Neural crest cell (in vitro differentiated cells): ENCODE data around the gene GPR31. TPM values are rescaled to one million over a fixed set of nuclear protein-coding genes. Genes with fewer than 3 reads are reported as not detected.

ENCODE experiments used
- DNase-seq: peaks from one replicate; pipeline ENCODE4 v3.0.0; 2021; ENCODE audit warnings: low read depth, mixed read lengths, low spot score
- H3K27ac Mint-ChIP-seq: one replicate; pipeline ENCODE4 v1.8.0; 2021; ENCODE audit warnings: mild to moderate bottlenecking, mixed read lengths; ENCODE audit not compliant: unreplicated experiment
- H3K27me3 Mint-ChIP-seq: 2 replicates; pipeline ENCODE4 v1.8.0; 2021; ENCODE audit warnings: low read depth, mild to moderate bottlenecking, mixed read lengths
- H3K36me3 Mint-ChIP-seq: 2 replicates; pipeline ENCODE4 v1.8.0; 2021; ENCODE audit warnings: low read depth, mild to moderate bottlenecking, mixed read lengths
- H3K4me1 Mint-ChIP-seq: 2 replicates; pipeline ENCODE4 v1.8.0; 2021; ENCODE audit warnings: mixed read lengths
- H3K4me3 Mint-ChIP-seq: one replicate; pipeline ENCODE4 v1.8.0; 2021; ENCODE audit warnings: mild to moderate bottlenecking, mixed read lengths
- H3K9me3 Mint-ChIP-seq: 2 replicates; pipeline ENCODE4 v1.8.0; 2021; ENCODE audit warnings: mixed read lengths
- CTCF ChIP-seq: fragments of 200-600 bp; sonication (generic); conservative IDR thresholded peaks from 2 replicates; pipeline ENCODE4 v1.5.0; 2021; ENCODE audit warnings: antibody characterized with exemption, mild to moderate bottlenecking
- total RNA-seq: library from RNA; stranded (reverse); gene quantifications from 2 replicates; pipeline ENCODE4 v1.2.1, GENCODE V29; 2021

Gene GPR31
- total RNA-seq, 1 donor from 2014 or later = not detected

- Mint-ChIP-seq H3K36me3 (no peaks in the 10 kb centered on the region), H3K27ac (no peak overlapping the region), H3K4me3 (no peak overlapping the region), H3K4me1 (peaks cover 8% of the 10 kb centered on the region), H3K27me3 (no peaks in the 10 kb centered on the region), H3K9me3 (no peaks in the 10 kb centered on the region)
- no peak for DNase-seq
- TF ChIP-seq CTCF = no peak
These were observed 40.9 kb downstream of the GPR31 start for GRCh38 chr6:167116838-167117228.

- Mint-ChIP-seq H3K27me3 (no peaks in the 10 kb centered on the region), H3K36me3 (no peaks in the 10 kb centered on the region), H3K4me1 (peaks cover 8% of the 10 kb centered on the region), H3K27ac (peak overlapping the region; percentile 22), H3K9me3 (no peaks in the 10 kb centered on the region), H3K4me3 (no peak overlapping the region)
- no peak for DNase-seq
- no peak for TF ChIP-seq CTCF
These were observed 41.5 kb downstream of the GPR31 start for GRCh38 chr6:167116109-167116837.

GRCh38 chr6:167115054-167115453, 42.7 kb downstream of the GPR31 start:
- Mint-ChIP-seq H3K4me3 (no peak overlapping the region), H3K27me3 (no peaks in the 10 kb centered on the region), H3K4me1 (peaks cover 8% of the 10 kb centered on the region), H3K9me3 (no peaks in the 10 kb centered on the region), H3K36me3 (no peaks in the 10 kb centered on the region), H3K27ac (no peak overlapping the region)
- DNase-seq = no peak
- no peak for TF ChIP-seq CTCF

GRCh38 chr6:167113935-167114910, 43.6 kb downstream of the GPR31 start:
- no peak overlapping the region for H3K4me3 Mint-ChIP-seq
- no peaks in the 10 kb centered on the region for H3K9me3 Mint-ChIP-seq
- peaks cover 8% of the 10 kb centered on the region for H3K4me1 Mint-ChIP-seq
- no peaks in the 10 kb centered on the region for H3K27me3 Mint-ChIP-seq
- DNase-seq = no peak
- H3K27ac Mint-ChIP-seq = no peak overlapping the region
- no peak for TF ChIP-seq CTCF
- H3K36me3 Mint-ChIP-seq = no peaks in the 10 kb centered on the region

- Mint-ChIP-seq H3K27me3 (no peaks in the 10 kb centered on the region), H3K27ac (no peak overlapping the region), H3K9me3 (no peaks in the 10 kb centered on the region), H3K4me1 (peaks cover 8% of the 10 kb centered on the region), H3K36me3 (no peaks in the 10 kb centered on the region), H3K4me3 (no peak overlapping the region)
- TF ChIP-seq CTCF = no peak
- DNase-seq = no peak
These were observed 44.6 kb downstream of the GPR31 start for GRCh38 chr6:167113047-167113754.
